ENCODE data around the gene ADAMTS8. TPM values are rescaled to one million over a fixed set of nuclear protein-coding genes. Genes with fewer than 3 reads are reported as not detected.

ADAMTS8 gene
- total RNA-seq, 1 donor from 2014 or later, result not detected

DNA sequence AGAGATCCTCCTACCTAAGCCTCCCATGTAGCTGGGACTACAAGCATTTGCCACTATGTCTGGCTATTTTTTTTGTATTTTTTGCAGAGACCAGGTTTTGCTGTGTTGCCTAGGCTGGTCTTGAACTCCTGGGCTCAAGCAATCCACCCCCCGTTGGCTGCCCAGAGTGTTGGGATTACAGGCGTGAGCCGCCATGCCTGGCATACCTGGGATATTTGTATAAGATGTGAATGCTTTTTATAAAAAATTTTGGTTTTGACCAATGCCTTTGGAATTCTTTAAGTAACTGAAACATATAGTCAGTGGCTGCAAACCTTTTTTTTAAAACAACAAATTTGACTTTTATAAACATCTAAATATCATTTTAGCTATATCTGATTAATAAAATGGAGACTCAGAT lies 42.4 kb downstream of the ADAMTS8 start:
- Histone ChIP-seq H3K27me3 (no peaks in the 10 kb centered on the region), H3K79me2 (ENCODE audit: low read depth) (no peaks in the 10 kb centered on the region), H3K9ac (no peak overlapping the region), H3K4me3 (no peak overlapping the region), H3K9me3 (ENCODE audit: low read depth) (no peaks in the 10 kb centered on the region), H4K20me1 (ENCODE audit: low read depth) (no peaks in the 10 kb centered on the region), H3K36me3 (no peaks in the 10 kb centered on the region), H3K4me1 (no peaks in the 10 kb centered on the region), H2AFZ (replicated peaks) (no peak overlapping the region), H3K4me2 (no peak overlapping the region), H3K27ac (no peak overlapping the region), H3F3A (ENCODE audit: low read depth) (no peaks in the 10 kb centered on the region)
- Mint-ChIP-seq H3K4me1 (peaks cover 26% of the 10 kb centered on the region), H3K4me3 (no peak overlapping the region), H3K27ac (no peak overlapping the region), H3K36me3 (no peaks in the 10 kb centered on the region), H3K27me3 (ENCODE audit: insufficient read depth, low read depth) (peaks cover 6% of the 10 kb centered on the region), H3K9me3 (no peaks in the 10 kb centered on the region)
- no peak for DNase-seq (ENCODE audit: low spot score)
- TF ChIP-seq, protein P1, sequence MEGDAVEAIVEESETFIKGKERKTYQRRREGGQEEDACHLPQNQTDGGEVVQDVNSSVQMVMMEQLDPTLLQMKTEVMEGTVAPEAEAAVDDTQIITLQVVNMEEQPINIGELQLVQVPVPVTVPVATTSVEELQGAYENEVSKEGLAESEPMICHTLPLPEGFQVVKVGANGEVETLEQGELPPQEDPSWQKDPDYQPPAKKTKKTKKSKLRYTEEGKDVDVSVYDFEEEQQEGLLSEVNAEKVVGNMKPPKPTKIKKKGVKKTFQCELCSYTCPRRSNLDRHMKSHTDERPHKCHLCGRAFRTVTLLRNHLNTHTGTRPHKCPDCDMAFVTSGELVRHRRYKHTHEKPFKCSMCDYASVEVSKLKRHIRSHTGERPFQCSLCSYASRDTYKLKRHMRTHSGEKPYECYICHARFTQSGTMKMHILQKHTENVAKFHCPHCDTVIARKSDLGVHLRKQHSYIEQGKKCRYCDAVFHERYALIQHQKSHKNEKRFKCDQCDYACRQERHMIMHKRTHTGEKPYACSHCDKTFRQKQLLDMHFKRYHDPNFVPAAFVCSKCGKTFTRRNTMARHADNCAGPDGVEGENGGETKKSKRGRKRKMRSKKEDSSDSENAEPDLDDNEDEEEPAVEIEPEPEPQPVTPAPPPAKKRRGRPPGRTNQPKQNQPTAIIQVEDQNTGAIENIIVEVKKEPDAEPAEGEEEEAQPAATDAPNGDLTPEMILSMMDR (IDR thresholded peaks at IDR 0.05), result no peak
- TF ChIP-seq EZH2phosphoT487 (IDR thresholded peaks at IDR 0.05), result no peak
- no peak for TF ChIP-seq EZH2 (IDR thresholded peaks at IDR 0.05)

DNA sequence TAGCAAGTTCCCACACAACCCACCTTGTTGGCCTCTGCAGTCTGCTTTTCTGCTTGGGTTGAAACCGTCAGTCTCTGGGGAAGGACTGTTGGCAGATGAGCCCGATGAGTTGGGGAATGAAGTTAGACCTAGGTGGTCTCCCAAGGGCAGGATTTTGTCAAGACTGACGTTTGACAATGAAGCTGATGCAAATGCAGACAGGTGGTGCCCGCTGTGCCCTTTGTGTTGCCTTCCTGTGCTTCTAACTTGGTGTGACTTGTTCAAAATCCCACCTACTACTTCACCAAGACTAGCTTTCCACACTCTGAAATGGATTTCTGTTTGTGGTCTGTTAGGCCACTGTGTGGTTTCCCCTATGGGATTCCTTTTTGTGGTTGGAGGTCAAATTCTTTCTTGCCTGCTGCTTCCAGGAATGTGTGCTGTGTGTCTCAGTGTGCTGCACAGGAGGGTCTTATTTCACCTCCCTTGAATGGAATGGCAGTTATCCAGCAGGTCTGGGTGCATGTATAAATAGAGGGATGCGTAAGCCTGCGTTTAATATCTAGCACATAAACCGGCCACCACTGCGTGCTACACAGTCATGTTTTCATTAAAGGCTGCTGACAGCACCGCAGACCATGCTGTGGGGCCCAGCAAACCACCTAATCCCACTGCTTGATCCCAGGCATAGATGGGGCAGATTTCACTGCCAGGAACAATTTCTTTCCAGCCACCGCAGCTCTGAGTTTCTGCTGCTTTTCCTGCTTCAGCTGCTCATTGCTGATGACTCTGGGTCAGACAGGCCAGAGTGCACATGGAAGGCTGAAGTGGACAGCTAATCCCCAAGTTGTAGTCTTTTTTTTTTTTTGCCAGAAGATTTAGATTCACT lies 44.8 kb downstream of the ADAMTS8 start:
- peak overlapping the region; percentile 39 for H3K4me3 Mint-ChIP-seq
- peaks cover 6% of the 10 kb centered on the region for H3K27me3 Mint-ChIP-seq (ENCODE audit: insufficient read depth, low read depth)
- H3K27ac ChIP-seq, result no peak overlapping the region
- peak overlapping the region; percentile 95 for H3K27ac Mint-ChIP-seq
- TF ChIP-seq EZH2 (IDR thresholded peaks at IDR 0.05) (no peak), EZH2phosphoT487 (IDR thresholded peaks at IDR 0.05) (no peak)
- TF ChIP-seq, protein P1 (IDR thresholded peaks at IDR 0.05), result no peak
- H3K4me2 ChIP-seq, result no peak overlapping the region
- H3K4me3 ChIP-seq, result no peak overlapping the region
- H3K9me3 ChIP-seq (ENCODE audit: low read depth), result no peaks in the 10 kb centered on the region
- H3K36me3 Mint-ChIP-seq, result peaks cover 2% of the 10 kb centered on the region
- peaks cover 3% of the 10 kb centered on the region for H3K9me3 Mint-ChIP-seq
- H3K9ac ChIP-seq, result no peak overlapping the region
- no peaks in the 10 kb centered on the region for H3F3A ChIP-seq (ENCODE audit: low read depth)
- H3K36me3 ChIP-seq, result no peaks in the 10 kb centered on the region
- H2AFZ ChIP-seq (replicated peaks), result no peak overlapping the region
- peaks cover 22% of the 10 kb centered on the region for H3K4me1 Mint-ChIP-seq
- no peak for DNase-seq (ENCODE audit: low spot score)
- no peaks in the 10 kb centered on the region for H3K27me3 ChIP-seq
- no peaks in the 10 kb centered on the region for H3K4me1 ChIP-seq
- H4K20me1 ChIP-seq (ENCODE audit: low read depth), result no peaks in the 10 kb centered on the region
- no peaks in the 10 kb centered on the region for H3K79me2 ChIP-seq (ENCODE audit: low read depth)

DNA sequence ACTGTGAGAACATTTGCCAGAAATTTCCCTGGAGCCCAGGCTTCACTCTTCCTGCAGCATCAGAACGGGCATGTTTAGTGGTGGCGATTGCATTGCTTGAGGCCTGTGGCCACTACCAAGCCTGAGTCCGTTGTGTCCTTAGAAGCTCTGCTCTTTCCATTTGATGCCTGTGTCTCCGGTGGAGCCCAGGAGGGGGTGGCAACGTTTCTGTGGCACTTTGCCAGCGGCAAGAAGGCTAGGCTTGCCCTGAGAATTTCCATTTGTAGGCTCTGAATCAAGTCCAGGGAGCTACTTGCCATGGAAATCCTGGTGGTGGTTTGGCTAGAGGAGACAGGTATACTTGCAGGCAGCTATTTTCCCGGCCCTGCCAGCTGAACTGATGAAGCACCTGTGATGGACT lies 47.1 kb downstream of the ADAMTS8 start:
- Histone ChIP-seq H2AFZ (replicated peaks) (no peak overlapping the region), H3K4me1 (peaks cover 6% of the 10 kb centered on the region), H3K4me3 (no peak overlapping the region), H4K20me1 (ENCODE audit: low read depth) (no peaks in the 10 kb centered on the region), H3F3A (ENCODE audit: low read depth) (no peaks in the 10 kb centered on the region), H3K79me2 (ENCODE audit: low read depth) (no peaks in the 10 kb centered on the region), H3K27ac (no peak overlapping the region), H3K27me3 (no peaks in the 10 kb centered on the region), H3K9ac (no peak overlapping the region), H3K9me3 (ENCODE audit: low read depth) (no peaks in the 10 kb centered on the region), H3K4me2 (no peak overlapping the region), H3K36me3 (no peaks in the 10 kb centered on the region)
- DNase-seq (ENCODE audit: low spot score), result no peak
- TF ChIP-seq EZH2 (IDR thresholded peaks at IDR 0.05) (no peak), EZH2phosphoT487 (IDR thresholded peaks at IDR 0.05) (no peak)
- TF ChIP-seq, protein P1 (IDR thresholded peaks at IDR 0.05), result no peak
- H3K9me3 Mint-ChIP-seq, result peaks cover 3% of the 10 kb centered on the region
- H3K4me1 Mint-ChIP-seq, result peaks cover 22% of the 10 kb centered on the region
- no peak overlapping the region for H3K4me3 Mint-ChIP-seq
- peaks cover 6% of the 10 kb centered on the region for H3K27me3 Mint-ChIP-seq (ENCODE audit: insufficient read depth, low read depth)
- peaks cover 2% of the 10 kb centered on the region for H3K36me3 Mint-ChIP-seq
- H3K27ac Mint-ChIP-seq, result no peak overlapping the region
